MM.1S (cell line): ENCODE data around the gene SYNGR1.
"Not testable (repeated sequence)": the region's sequence is repeated elsewhere in the genome, so short reads cannot be mapped to it uniquely, and the experiment has no call there.

Experiments
- DNase-seq: peaks from one replicate; pipeline ENCODE4 v3.0.0-alpha.2; 2015
- H2AFZ ChIP-seq: fragments of 300-600 bp; sonication (generic); 2 replicates; pipeline ENCODE4 v1.6.0; 2016; ENCODE audit warnings: antibody characterized with exemption, low read length
- H3F3A ChIP-seq: fragments of 300-600 bp; sonication (generic); 2 replicates; pipeline ENCODE4 v1.6.1; 2016; ENCODE audit warnings: mild to moderate bottlenecking, antibody characterized with exemption, low read length, moderate library complexity, mixed read lengths; ENCODE audit not compliant: insufficient read depth
- H3K27ac ChIP-seq: fragments of 300-600 bp; sonication (generic); 2 replicates; pipeline ENCODE4 v1.5.1; 2016; ENCODE audit warnings: mild to moderate bottlenecking, low read length
- H3K27me3 ChIP-seq: fragments of 300-600 bp; sonication (generic); replicated peaks from 2 replicates; pipeline ENCODE4 v1.6.0; 2016; ENCODE audit warnings: low read length; ENCODE audit not compliant: insufficient read depth
- H3K36me3 ChIP-seq: fragments of 300-600 bp; sonication (generic); replicated peaks from 2 replicates; pipeline ENCODE4 v1.6.1; 2016; ENCODE audit warnings: mild to moderate bottlenecking, low read length, mixed read lengths; ENCODE audit not compliant: insufficient read depth
- H3K4me1 ChIP-seq: fragments of 300-600 bp; sonication (generic); 2 replicates; pipeline ENCODE4 v1.6.1; 2016; ENCODE audit warnings: low read length, mixed read lengths
- H3K4me2 ChIP-seq: fragments of 300-600 bp; sonication (generic); 2 replicates; pipeline ENCODE4 v1.6.0; 2016; ENCODE audit warnings: low read depth, low read length
- H3K4me3 ChIP-seq: fragments of 300-600 bp; sonication (generic); 2 replicates; pipeline ENCODE4 v1.5.1; 2016; ENCODE audit warnings: low read length, mixed read lengths
- H3K79me2 ChIP-seq: fragments of 300-600 bp; sonication (generic); 2 replicates; pipeline ENCODE4 v1.6.1; 2016; ENCODE audit warnings: mixed run types, low read length, mixed read lengths
- H3K9ac ChIP-seq: fragments of 300-600 bp; sonication (generic); 2 replicates; pipeline ENCODE4 v1.6.1; 2016; ENCODE audit warnings: low read length, mixed read lengths
- H3K9me2 ChIP-seq: fragments of 300-600 bp; sonication (generic); replicated peaks from 2 replicates; pipeline ENCODE4 v1.6.1; 2016; ENCODE audit warnings: mild to moderate bottlenecking, low read length, mixed read lengths; ENCODE audit not compliant: insufficient read depth
- H3K9me3 ChIP-seq: fragments of 300-600 bp; sonication (generic); replicated peaks from 2 replicates; pipeline ENCODE4 v1.6.1; 2016; ENCODE audit warnings: mild to moderate bottlenecking, low read length, mixed read lengths; ENCODE audit not compliant: insufficient read depth
- H4K20me1 ChIP-seq: fragments of 300-600 bp; sonication (generic); 2 replicates; pipeline ENCODE4 v1.6.1; 2016; ENCODE audit warnings: mild to moderate bottlenecking, low read length, moderate library complexity, mixed read lengths; ENCODE audit not compliant: insufficient read depth
- EZH2 ChIP-seq: fragments of 300-600 bp; sonication (generic); optimal IDR thresholded peaks from 2 replicates; pipeline ENCODE3; 2017; ENCODE audit warnings: low read depth, mild to moderate bottlenecking, antibody characterized with exemption, low read length, mixed read lengths
- EZH2phosphoT487 ChIP-seq: fragments of 300-600 bp; sonication (generic); IDR thresholded peaks from 2 replicates; pipeline ENCODE4 v1.6.1; 2018; ENCODE audit warnings: antibody characterized with exemption, low read length
- TF ChIP-seq, protein P1 (sequence below): fragments of 300-600 bp; sonication (generic); IDR thresholded peaks from 2 replicates; pipeline ENCODE4 v1.5.1; 2016; ENCODE audit warnings: antibody characterized with exemption, low read length, mixed read lengths

Gene SYNGR1

DNA sequence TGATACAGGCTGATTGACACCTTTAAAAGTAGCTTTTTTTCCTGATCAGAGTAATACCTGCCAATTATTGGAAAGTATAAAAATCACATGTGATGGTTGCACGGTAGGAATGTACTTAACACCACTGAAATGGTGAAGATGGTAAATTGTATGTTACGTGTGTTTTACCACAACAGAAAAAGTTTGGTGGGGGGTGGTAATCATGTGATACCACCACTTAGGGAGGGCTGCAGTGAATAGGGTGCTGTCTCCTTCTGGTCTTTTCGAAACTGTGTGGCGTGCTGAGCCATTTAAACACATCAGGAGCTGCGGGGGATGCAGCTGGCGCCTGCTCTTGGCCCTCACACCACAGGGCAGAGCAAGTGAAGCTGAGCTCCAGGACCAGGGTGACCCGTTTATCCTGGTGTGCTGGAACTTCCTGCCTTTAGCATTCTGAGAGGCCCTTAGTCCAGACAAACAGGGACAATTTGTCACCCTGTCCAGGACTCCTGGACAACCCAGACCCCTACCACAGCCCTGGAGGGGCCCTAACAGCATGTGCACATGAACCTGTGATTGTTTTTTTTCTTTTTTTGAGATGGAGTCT is 2.6 kb downstream of the SYNGR1 start:
- Histone ChIP-seq H3K79me2 (no peaks in the 10 kb centered on the region), H3K9me3 (no peaks in the 10 kb centered on the region), H3K4me3 (no peak overlapping the region), H4K20me1 (no peaks in the 10 kb centered on the region), H3K4me2 (no peak overlapping the region), H3K4me1 (no peaks in the 10 kb centered on the region), H3K9me2 (no peaks in the 10 kb centered on the region), H3F3A (no peaks in the 10 kb centered on the region), H3K9ac (no peak overlapping the region), H3K27ac (no peak overlapping the region), H3K36me3 (no peaks in the 10 kb centered on the region), H2AFZ (no peak overlapping the region), H3K27me3 (peaks cover 9% of the 10 kb centered on the region)
- TF ChIP-seq EZH2phosphoT487 (no peak), EZH2 (no peak)
- TF ChIP-seq, protein P1, sequence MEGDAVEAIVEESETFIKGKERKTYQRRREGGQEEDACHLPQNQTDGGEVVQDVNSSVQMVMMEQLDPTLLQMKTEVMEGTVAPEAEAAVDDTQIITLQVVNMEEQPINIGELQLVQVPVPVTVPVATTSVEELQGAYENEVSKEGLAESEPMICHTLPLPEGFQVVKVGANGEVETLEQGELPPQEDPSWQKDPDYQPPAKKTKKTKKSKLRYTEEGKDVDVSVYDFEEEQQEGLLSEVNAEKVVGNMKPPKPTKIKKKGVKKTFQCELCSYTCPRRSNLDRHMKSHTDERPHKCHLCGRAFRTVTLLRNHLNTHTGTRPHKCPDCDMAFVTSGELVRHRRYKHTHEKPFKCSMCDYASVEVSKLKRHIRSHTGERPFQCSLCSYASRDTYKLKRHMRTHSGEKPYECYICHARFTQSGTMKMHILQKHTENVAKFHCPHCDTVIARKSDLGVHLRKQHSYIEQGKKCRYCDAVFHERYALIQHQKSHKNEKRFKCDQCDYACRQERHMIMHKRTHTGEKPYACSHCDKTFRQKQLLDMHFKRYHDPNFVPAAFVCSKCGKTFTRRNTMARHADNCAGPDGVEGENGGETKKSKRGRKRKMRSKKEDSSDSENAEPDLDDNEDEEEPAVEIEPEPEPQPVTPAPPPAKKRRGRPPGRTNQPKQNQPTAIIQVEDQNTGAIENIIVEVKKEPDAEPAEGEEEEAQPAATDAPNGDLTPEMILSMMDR, result no peak
- DNase-seq, result no peak

DNA sequence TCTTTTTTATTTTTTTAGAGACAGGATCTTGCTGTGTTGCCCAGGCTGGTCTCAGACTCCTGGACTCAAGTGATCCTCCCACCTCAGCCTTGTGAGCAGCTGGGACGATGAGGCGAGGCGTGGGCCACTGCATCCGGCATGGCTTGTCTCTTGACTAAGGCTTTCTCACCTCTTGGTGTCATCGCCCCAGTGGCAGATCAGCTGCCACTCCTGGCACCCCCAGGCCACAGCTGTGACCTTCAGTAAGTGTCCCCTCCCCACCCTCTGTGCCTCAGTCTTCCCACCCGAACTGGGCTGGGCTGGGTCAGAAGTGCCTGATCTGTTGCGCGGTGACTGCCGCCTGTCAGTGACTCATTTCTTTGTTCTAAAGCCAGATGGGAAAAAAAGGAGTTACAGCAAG is 3.6 kb downstream of the SYNGR1 start:
- no peak for TF ChIP-seq EZH2phosphoT487
- no peak for TF ChIP-seq EZH2
- TF ChIP-seq, protein P1, result no peak
- Histone ChIP-seq H3K4me3 (no peak overlapping the region), H3K4me2 (no peak overlapping the region), H3K4me1 (no peaks in the 10 kb centered on the region), H3K36me3 (no peaks in the 10 kb centered on the region), H3K27ac (no peak overlapping the region), H2AFZ (no peak overlapping the region), H3K9me3 (no peaks in the 10 kb centered on the region), H4K20me1 (no peaks in the 10 kb centered on the region), H3K79me2 (no peaks in the 10 kb centered on the region), H3K9me2 (no peaks in the 10 kb centered on the region), H3K27me3 (peaks cover 9% of the 10 kb centered on the region), H3K9ac (no peak overlapping the region), H3F3A (no peaks in the 10 kb centered on the region)
- DNase-seq, result no peak

DNA sequence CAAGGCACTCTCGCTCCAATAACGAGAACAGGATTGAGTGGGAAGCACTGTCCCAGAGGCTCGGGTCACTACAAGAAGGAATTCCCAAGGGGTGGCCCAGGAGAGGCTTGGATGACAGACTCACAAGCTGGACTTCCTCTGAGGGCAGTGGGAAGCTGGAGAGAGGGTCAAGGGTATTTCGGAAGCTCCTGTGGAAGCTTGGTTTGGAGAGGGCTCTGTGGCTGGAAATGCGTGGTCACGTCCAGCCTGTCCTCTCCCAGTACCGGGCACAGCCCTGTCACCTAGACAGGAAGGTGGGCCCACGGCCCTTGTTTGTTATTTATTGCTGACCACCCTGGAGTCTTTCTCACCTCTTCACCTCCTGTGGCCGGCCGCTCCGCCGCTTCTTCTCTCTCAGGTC is 5.3 kb downstream of the SYNGR1 start:
- H3K9ac ChIP-seq, result no peak overlapping the region
- no peak for TF ChIP-seq EZH2
- TF ChIP-seq, protein P1, result no peak
- no peak for TF ChIP-seq EZH2phosphoT487
- H3K27ac ChIP-seq, result no peak overlapping the region
- H3K4me3 ChIP-seq, result no peak overlapping the region
- no peaks in the 10 kb centered on the region for H3K9me2 ChIP-seq
- H3K4me1 ChIP-seq, result no peaks in the 10 kb centered on the region
- no peak overlapping the region for H3K4me2 ChIP-seq
- H2AFZ ChIP-seq, result no peak overlapping the region
- H3K27me3 ChIP-seq, result peaks cover 15% of the 10 kb centered on the region
- H3K36me3 ChIP-seq, result no peaks in the 10 kb centered on the region
- no peaks in the 10 kb centered on the region for H4K20me1 ChIP-seq
- H3F3A ChIP-seq, result no peaks in the 10 kb centered on the region
- no peaks in the 10 kb centered on the region for H3K79me2 ChIP-seq
- no peak for DNase-seq
- H3K9me3 ChIP-seq, result no peaks in the 10 kb centered on the region

DNA sequence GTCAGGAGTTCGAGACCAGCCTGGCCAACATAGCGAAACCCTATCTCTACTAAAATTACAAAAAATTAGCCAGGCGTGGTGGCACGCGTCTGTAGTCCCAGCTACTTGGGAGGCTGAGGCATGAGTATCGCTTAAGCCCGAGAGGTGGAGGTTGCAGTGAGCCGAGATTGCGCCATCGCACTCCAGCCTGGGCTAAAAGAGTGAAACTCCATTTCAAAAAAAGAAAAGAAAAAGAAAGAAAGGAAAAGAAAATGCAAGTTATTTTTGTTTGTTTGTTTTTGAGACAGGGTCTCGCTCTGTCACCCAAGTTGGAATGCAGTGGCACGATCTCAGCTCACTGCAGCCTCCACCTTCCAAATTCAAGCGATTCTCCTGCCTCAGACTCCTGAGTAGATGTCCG is 6.0 kb downstream of the SYNGR1 start:
- H3K27me3 ChIP-seq, H3K36me3 ChIP-seq, H4K20me1 ChIP-seq, H3F3A ChIP-seq, DNase-seq, H3K9me2 ChIP-seq, H3K4me1 ChIP-seq, H3K9ac ChIP-seq, H3K9me3 ChIP-seq, H3K27ac ChIP-seq, H2AFZ ChIP-seq, H3K4me2 ChIP-seq, H3K4me3 ChIP-seq, H3K79me2 ChIP-seq: not testable (repeated sequence)
